Measurements from ENCODE around the gene TMEM232. TPM values are rescaled to one million over a fixed set of nuclear protein-coding genes. Genes with fewer than 3 reads are reported as not detected.

The TMEM232 gene
- total RNA-seq, 1 experiment from 2014 or later = 1.3 TPM

DNA sequence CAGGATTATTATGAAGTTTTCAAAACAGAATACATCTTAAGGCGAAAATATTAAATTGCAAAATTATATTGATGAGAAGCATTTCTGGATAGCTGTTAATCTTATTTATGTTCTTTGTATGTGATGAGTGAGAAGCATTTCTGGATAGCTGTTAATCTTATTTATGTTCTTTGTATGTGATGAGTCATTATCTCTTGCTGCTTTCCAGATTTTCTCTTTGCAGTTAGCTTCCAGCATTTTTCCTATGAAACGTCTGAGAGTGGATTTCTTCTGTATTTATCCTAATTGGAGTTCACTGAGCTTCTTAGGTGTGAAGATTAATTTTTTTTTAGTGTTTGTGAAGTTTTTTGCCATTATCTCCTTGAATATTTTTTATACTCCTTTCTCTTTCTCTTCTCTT is 8.2 kb downstream of the TMEM232 start:
- no peak for ATAC-seq
- Mint-ChIP-seq H3K36me3 (no peaks in the 10 kb centered on the region), H3K9me3 (no peaks in the 10 kb centered on the region), H3K4me3 (no peak overlapping the region), H3K27me3 (ENCODE audit: low read depth) (no peaks in the 10 kb centered on the region), H3K4me1 (no peaks in the 10 kb centered on the region), H3K27ac (no peak overlapping the region)
- ChIA-PET POLR2A (no interaction called here), CTCF (no interaction called here)
- no peak for TF ChIP-seq NFE2L1 (CRISPR knock-in tag; IDR thresholded peaks at IDR 0.05)
- TF ChIP-seq ELF4 (CRISPR knock-in tag; IDR thresholded peaks at IDR 0.05; ENCODE audit: low read depth) = no peak
- TF ChIP-seq NFATC4 (CRISPR knock-in tag; IDR thresholded peaks at IDR 0.05) = no peak
- TF ChIP-seq ZNF121 (CRISPR knock-in tag; IDR thresholded peaks at IDR 0.05) = no peak
- TF ChIP-seq, protein P1, sequence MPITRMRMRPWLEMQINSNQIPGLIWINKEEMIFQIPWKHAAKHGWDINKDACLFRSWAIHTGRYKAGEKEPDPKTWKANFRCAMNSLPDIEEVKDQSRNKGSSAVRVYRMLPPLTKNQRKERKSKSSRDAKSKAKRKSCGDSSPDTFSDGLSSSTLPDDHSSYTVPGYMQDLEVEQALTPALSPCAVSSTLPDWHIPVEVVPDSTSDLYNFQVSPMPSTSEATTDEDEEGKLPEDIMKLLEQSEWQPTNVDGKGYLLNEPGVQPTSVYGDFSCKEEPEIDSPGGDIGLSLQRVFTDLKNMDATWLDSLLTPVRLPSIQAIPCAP (CRISPR knock-in tag; IDR thresholded peaks at IDR 0.05) = no peak
- no peak for TF ChIP-seq TP53 (CRISPR knock-in tag; IDR thresholded peaks at IDR 0.05)
- no peak for TF ChIP-seq ZNF219 (CRISPR knock-in tag; IDR thresholded peaks at IDR 0.05; ENCODE audit: borderline replicate concordance)
- no peak for TF ChIP-seq HMGA2 (CRISPR knock-in tag; IDR thresholded peaks at IDR 0.05)
- TF ChIP-seq GTF2I (CRISPR knock-in tag; conservative IDR thresholded peaks at IDR 0.05) = no peak
- no peak for TF ChIP-seq ETV6 (CRISPR knock-in tag; IDR thresholded peaks at IDR 0.05)
- TF ChIP-seq, protein P2, sequence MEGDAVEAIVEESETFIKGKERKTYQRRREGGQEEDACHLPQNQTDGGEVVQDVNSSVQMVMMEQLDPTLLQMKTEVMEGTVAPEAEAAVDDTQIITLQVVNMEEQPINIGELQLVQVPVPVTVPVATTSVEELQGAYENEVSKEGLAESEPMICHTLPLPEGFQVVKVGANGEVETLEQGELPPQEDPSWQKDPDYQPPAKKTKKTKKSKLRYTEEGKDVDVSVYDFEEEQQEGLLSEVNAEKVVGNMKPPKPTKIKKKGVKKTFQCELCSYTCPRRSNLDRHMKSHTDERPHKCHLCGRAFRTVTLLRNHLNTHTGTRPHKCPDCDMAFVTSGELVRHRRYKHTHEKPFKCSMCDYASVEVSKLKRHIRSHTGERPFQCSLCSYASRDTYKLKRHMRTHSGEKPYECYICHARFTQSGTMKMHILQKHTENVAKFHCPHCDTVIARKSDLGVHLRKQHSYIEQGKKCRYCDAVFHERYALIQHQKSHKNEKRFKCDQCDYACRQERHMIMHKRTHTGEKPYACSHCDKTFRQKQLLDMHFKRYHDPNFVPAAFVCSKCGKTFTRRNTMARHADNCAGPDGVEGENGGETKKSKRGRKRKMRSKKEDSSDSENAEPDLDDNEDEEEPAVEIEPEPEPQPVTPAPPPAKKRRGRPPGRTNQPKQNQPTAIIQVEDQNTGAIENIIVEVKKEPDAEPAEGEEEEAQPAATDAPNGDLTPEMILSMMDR (IDR thresholded peaks at IDR 0.05) = no peak
- TF ChIP-seq, protein P3, sequence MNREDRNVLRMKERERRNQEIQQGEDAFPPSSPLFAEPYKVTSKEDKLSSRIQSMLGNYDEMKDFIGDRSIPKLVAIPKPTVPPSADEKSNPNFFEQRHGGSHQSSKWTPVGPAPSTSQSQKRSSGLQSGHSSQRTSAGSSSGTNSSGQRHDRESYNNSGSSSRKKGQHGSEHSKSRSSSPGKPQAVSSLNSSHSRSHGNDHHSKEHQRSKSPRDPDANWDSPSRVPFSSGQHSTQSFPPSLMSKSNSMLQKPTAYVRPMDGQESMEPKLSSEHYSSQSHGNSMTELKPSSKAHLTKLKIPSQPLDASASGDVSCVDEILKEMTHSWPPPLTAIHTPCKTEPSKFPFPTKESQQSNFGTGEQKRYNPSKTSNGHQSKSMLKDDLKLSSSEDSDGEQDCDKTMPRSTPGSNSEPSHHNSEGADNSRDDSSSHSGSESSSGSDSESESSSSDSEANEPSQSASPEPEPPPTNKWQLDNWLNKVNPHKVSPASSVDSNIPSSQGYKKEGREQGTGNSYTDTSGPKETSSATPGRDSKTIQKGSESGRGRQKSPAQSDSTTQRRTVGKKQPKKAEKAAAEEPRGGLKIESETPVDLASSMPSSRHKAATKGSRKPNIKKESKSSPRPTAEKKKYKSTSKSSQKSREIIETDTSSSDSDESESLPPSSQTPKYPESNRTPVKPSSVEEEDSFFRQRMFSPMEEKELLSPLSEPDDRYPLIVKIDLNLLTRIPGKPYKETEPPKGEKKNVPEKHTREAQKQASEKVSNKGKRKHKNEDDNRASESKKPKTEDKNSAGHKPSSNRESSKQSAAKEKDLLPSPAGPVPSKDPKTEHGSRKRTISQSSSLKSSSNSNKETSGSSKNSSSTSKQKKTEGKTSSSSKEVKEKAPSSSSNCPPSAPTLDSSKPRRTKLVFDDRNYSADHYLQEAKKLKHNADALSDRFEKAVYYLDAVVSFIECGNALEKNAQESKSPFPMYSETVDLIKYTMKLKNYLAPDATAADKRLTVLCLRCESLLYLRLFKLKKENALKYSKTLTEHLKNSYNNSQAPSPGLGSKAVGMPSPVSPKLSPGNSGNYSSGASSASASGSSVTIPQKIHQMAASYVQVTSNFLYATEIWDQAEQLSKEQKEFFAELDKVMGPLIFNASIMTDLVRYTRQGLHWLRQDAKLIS (CRISPR knock-in tag; IDR thresholded peaks at IDR 0.05; ENCODE audit: borderline replicate concordance) = no peak
- no peak for DNase-seq (ENCODE audit: low spot score)

DNA sequence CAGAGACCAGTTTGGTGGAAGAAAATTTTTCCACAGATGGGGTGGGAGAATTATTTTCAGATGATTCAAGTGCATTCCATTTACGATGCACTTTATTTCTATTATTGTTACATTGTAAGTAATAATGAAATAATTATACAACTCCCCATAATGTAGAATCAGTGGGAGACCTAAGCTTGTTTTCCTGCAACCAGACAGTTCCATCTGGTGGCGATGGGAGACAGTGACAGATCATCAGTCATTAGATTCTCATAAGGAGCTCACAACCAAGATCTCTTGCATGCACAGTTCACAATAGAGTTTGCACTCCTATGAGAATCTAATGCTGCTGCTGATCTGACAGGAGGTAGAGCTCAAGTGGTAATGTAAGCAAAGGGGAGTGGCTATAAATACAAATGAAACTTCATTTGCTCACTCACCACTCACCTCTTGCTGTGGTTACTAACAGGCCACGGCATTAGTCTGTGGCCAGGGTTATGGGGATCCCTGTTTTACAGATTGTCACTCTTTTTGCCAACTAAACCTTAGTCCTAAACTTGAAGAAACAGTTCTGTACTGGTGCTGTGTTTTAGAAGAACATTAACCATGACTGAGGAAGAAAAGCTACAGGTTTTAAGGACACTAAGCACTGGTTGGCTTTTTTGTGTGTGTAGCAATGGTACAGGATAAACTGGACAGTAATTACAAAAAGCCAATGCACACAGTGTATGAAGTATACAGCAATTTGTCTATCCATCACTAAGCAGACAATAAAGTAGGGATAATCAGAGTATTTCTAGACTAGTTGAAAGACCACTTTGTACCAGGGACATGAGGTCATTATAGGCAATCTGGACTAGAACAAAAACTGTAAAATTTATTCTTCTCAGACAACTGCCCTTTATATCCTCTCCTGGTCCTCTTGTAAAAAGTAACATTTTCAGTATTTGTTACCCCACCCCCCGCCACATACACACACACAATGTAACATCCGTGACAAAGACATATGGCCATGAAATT is 9.9 kb downstream of the TMEM232 start:
- CTCF ChIA-PET = interaction anchor here (0.6 to 0.9 kb wide), 2 partner anchors 251 to 275 kb away, joined by 3 read pairs; no protein-coding TSS in a partner anchor
- H3K4me3 Mint-ChIP-seq = no peak overlapping the region
- ATAC-seq (no peak), DNase-seq (ENCODE audit: low spot score) (no peak)
- no peaks in the 10 kb centered on the region for H3K36me3 Mint-ChIP-seq
- no peak overlapping the region for H3K27ac Mint-ChIP-seq
- no peaks in the 10 kb centered on the region for H3K4me1 Mint-ChIP-seq
- POLR2A ChIA-PET = no interaction called here
- H3K27me3 Mint-ChIP-seq (ENCODE audit: low read depth) = no peaks in the 10 kb centered on the region; the same call in 1 of the 2 replicates
- no peaks in the 10 kb centered on the region for H3K9me3 Mint-ChIP-seq
- TF ChIP-seq, protein P4, sequence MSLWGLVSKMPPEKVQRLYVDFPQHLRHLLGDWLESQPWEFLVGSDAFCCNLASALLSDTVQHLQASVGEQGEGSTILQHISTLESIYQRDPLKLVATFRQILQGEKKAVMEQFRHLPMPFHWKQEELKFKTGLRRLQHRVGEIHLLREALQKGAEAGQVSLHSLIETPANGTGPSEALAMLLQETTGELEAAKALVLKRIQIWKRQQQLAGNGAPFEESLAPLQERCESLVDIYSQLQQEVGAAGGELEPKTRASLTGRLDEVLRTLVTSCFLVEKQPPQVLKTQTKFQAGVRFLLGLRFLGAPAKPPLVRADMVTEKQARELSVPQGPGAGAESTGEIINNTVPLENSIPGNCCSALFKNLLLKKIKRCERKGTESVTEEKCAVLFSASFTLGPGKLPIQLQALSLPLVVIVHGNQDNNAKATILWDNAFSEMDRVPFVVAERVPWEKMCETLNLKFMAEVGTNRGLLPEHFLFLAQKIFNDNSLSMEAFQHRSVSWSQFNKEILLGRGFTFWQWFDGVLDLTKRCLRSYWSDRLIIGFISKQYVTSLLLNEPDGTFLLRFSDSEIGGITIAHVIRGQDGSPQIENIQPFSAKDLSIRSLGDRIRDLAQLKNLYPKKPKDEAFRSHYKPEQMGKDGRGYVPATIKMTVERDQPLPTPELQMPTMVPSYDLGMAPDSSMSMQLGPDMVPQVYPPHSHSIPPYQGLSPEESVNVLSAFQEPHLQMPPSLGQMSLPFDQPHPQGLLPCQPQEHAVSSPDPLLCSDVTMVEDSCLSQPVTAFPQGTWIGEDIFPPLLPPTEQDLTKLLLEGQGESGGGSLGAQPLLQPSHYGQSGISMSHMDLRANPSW (CRISPR knock-in tag; conservative IDR thresholded peaks at IDR 0.05; ENCODE audit: low read depth) = no peak
- no peak for TF ChIP-seq ZBTB21 (CRISPR knock-in tag; IDR thresholded peaks at IDR 0.05; ENCODE audit: borderline replicate concordance)
- TF ChIP-seq TEAD1 (CRISPR knock-in tag; IDR thresholded peaks at IDR 0.05) = no peak
- no peak for TF ChIP-seq ELF4 (CRISPR knock-in tag; IDR thresholded peaks at IDR 0.05; ENCODE audit: low read depth)
- TF ChIP-seq, protein P5, sequence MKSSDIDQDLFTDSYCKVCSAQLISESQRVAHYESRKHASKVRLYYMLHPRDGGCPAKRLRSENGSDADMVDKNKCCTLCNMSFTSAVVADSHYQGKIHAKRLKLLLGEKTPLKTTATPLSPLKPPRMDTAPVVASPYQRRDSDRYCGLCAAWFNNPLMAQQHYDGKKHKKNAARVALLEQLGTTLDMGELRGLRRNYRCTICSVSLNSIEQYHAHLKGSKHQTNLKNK (CRISPR knock-in tag; IDR thresholded peaks at IDR 0.05) = no peak
- TF ChIP-seq, protein P6, sequence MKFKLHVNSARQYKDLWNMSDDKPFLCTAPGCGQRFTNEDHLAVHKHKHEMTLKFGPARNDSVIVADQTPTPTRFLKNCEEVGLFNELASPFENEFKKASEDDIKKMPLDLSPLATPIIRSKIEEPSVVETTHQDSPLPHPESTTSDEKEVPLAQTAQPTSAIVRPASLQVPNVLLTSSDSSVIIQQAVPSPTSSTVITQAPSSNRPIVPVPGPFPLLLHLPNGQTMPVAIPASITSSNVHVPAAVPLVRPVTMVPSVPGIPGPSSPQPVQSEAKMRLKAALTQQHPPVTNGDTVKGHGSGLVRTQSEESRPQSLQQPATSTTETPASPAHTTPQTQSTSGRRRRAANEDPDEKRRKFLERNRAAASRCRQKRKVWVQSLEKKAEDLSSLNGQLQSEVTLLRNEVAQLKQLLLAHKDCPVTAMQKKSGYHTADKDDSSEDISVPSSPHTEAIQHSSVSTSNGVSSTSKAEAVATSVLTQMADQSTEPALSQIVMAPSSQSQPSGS (CRISPR knock-in tag; IDR thresholded peaks at IDR 0.05; ENCODE audit: borderline replicate concordance, low read depth) = no peak
- TF ChIP-seq, protein P7, sequence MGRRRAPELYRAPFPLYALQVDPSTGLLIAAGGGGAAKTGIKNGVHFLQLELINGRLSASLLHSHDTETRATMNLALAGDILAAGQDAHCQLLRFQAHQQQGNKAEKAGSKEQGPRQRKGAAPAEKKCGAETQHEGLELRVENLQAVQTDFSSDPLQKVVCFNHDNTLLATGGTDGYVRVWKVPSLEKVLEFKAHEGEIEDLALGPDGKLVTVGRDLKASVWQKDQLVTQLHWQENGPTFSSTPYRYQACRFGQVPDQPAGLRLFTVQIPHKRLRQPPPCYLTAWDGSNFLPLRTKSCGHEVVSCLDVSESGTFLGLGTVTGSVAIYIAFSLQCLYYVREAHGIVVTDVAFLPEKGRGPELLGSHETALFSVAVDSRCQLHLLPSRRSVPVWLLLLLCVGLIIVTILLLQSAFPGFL (CRISPR knock-in tag; IDR thresholded peaks at IDR 0.05; ENCODE audit: borderline replicate concordance) = no peak
- TF ChIP-seq RELA (CRISPR knock-in tag; IDR thresholded peaks at IDR 0.05; ENCODE audit: borderline replicate concordance) = no peak
- TF ChIP-seq NFATC4 (CRISPR knock-in tag; IDR thresholded peaks at IDR 0.05) = no peak
- TF ChIP-seq, protein P8, sequence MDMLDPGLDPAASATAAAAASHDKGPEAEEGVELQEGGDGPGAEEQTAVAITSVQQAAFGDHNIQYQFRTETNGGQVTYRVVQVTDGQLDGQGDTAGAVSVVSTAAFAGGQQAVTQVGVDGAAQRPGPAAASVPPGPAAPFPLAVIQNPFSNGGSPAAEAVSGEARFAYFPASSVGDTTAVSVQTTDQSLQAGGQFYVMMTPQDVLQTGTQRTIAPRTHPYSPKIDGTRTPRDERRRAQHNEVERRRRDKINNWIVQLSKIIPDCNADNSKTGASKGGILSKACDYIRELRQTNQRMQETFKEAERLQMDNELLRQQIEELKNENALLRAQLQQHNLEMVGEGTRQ (CRISPR knock-in tag; IDR thresholded peaks at IDR 0.05) = no peak

Measured in WTC11 (cell line).